HG03565 (cell line): ENCODE results near the gene PIGT.
A peak's percentile ranks its signal among the peaks of the same experiment; 100 is the strongest.

Experiments
- ATAC-seq: cut with Tn5 transposase; IDR thresholded peaks from one replicate; pipeline ENCODE4 v1.9.1; 2021; ENCODE audit warnings: mild to moderate bottlenecking, moderate library complexity; ENCODE audit not compliant: unreplicated experiment

The PIGT gene

GRCh38 chr20:45427236-45428149 is 11.6 kb downstream of the PIGT start:
- no peak for ATAC-seq

GRCh38 chr20:45429618-45430017 is 13.7 kb downstream of the PIGT start:
- ATAC-seq = no peak

- no peak for ATAC-seq
Measured at GRCh38 chr20:45432294-45432693, 16.4 kb downstream of the PIGT start.

GRCh38 chr20:45433316-45433715 is 17.4 kb downstream of the PIGT start:
- no peak for ATAC-seq

- ATAC-seq = no peak
Measured at GRCh38 chr20:45433976-45434375, 18.0 kb downstream of the PIGT start.

GRCh38 chr20:45436732-45437485 is 21.0 kb downstream of the PIGT start:
- peak; percentile 76 for ATAC-seq

GRCh38 chr20:45440424-45440823 is 24.5 kb downstream of the PIGT start:
- ATAC-seq = no peak

- no peak for ATAC-seq
Measured at GRCh38 chr20:45440891-45441685, 25.1 kb downstream of the PIGT start.

GRCh38 chr20:45441746-45442145 is 25.8 kb downstream of the PIGT start:
- no peak for ATAC-seq

GRCh38 chr20:45444050-45444449 is 28.1 kb downstream of the PIGT start:
- no peak for ATAC-seq

GRCh38 chr20:45445805-45446562 is 30.0 kb downstream of the PIGT start:
- no peak for ATAC-seq

GRCh38 chr20:45448270-45448669 is 32.3 kb downstream of the PIGT start:
- no peak for ATAC-seq

- ATAC-seq = no peak
Measured at GRCh38 chr20:45449528-45449927, 33.6 kb downstream of the PIGT start.

GRCh38 chr20:45450097-45450818 is 34.3 kb downstream of the PIGT start:
- ATAC-seq = no peak

- ATAC-seq = no peak
Measured at GRCh38 chr20:45452238-45452637, 36.3 kb downstream of the PIGT start.

GRCh38 chr20:45452772-45453691 is 37.1 kb downstream of the PIGT start:
- ATAC-seq = no peak

GRCh38 chr20:45456632-45457031 is 40.7 kb downstream of the PIGT start:
- ATAC-seq = no peak

GRCh38 chr20:45459606-45460005 is 43.7 kb downstream of the PIGT start:
- no peak for ATAC-seq

GRCh38 chr20:45461225-45461624 is 45.3 kb downstream of the PIGT start:
- no peak for ATAC-seq
